GM12878 (cell line): ENCODE data around the gene DPAGT1. TPM values are rescaled to one million over a fixed set of nuclear protein-coding genes. Genes with fewer than 3 reads are reported as not detected.

Experiments
- ATAC-seq: fragments of 200-7000 bp; cut with Tn5 transposase; 3 replicates; pipeline ENCODE4 v1.9.1; 2020; ENCODE audit warnings: mild to moderate bottlenecking, moderate library complexity
- BruUV-seq: library from RNA; stranded (reverse); fragments of 400-500 nt; replicated peaks from 2 replicates; lab custom pipeline; 2021; lab: Mats Ljungman, UMichigan
- CTCF ChIA-PET: fragments of 300-600 bp; sonication (Branson Sonifier 250); formaldehyde crosslinking; extraction: SDS; loops from one replicate; lab custom pipeline; 2021; ENCODE audit warnings: inconsistent platforms; lab: Yijun Ruan, JAX
- POLR2A ChIA-PET: fragments of 350-600 bp; formaldehyde crosslinking; extraction: SDS; loops from one replicate; lab custom pipeline; 2021; ENCODE audit warnings: inconsistent platforms; lab: Charles Lee
- RAD21 ChIA-PET: fragments of 300-600 bp; sonication (Branson Sonifier 250); formaldehyde crosslinking; loops from one replicate; lab custom pipeline; 2023; ENCODE audit warnings: antibody characterized with exemption; ENCODE audit not compliant: unreplicated experiment; lab: Charles Lee
- SMC1A ChIA-PET: fragments of 300-600 bp; sonication (Branson Sonifier 250); formaldehyde crosslinking; loops from one replicate; lab custom pipeline; 2023; ENCODE audit not compliant: unreplicated experiment, uncharacterized antibody; lab: Charles Lee
- DNase-seq: peaks from one replicate; pipeline ENCODE4 v3.0.0-alpha.2; 2011; ENCODE audit warnings: low read depth, low spot score
- FAIRE-seq: peaks from 3 replicates; lab custom pipeline; 2011; peaks lifted over from hg19 to GRCh38; lab: Jason Lieb, UNC
- H2AFZ ChIP-seq: 2 replicates; pipeline ENCODE4 v1.6.0; 2011; ENCODE audit warnings: low read depth, low read length, control low read depth; ENCODE audit not compliant: control insufficient read depth
- H3K27ac ChIP-seq: 2 replicates; pipeline ENCODE4 v1.5.1; 2011; ENCODE audit warnings: control low read depth; ENCODE audit not compliant: control insufficient read depth, insufficient read depth
- H3K27me3 ChIP-seq, 2 experiments: replicated peaks in 1 of 2; 2 replicates each; pipeline versions ENCODE4 v1.6.0 to v1.6.1; 2011; ENCODE audit warnings: low read length in 1 of 2; ENCODE audit not compliant: control insufficient read depth in 2 of 2, insufficient read depth in 2 of 2
- H3K36me3 ChIP-seq, 2 experiments: 2 replicates each; pipeline ENCODE4 v1.5.1; 2011; ENCODE audit warnings: low read length in 1 of 2; ENCODE audit not compliant: control insufficient read depth in 2 of 2, insufficient read depth in 2 of 2
- H3K4me1 ChIP-seq: 2 replicates; pipeline ENCODE4 v1.6.1; 2011; ENCODE audit warnings: mild to moderate bottlenecking, low read length, moderate library complexity, mixed read lengths; ENCODE audit not compliant: control insufficient read depth, insufficient read depth
- H3K4me2 ChIP-seq: 2 replicates; pipeline ENCODE4 v1.6.0; 2011; ENCODE audit warnings: control low read depth; ENCODE audit not compliant: control insufficient read depth, insufficient read depth
- H3K4me3 ChIP-seq: fragments of 200-600 bp; sonication (generic); 2 replicates; pipeline ENCODE4 v1.5.1; 2016
- H3K79me2 ChIP-seq: 2 replicates; pipeline ENCODE4 v1.6.0; 2011; ENCODE audit warnings: low read length; ENCODE audit not compliant: control insufficient read depth, insufficient read depth
- H3K9ac ChIP-seq: 2 replicates; pipeline ENCODE4 v1.8.0; 2011; ENCODE audit warnings: low read length, control low read depth, mixed read lengths; ENCODE audit not compliant: control insufficient read depth, insufficient read depth
- H3K9me3 ChIP-seq: replicated peaks from 3 replicates; pipeline ENCODE4 v1.5.1; 2011; ENCODE audit warnings: mild to moderate bottlenecking, low read length; ENCODE audit not compliant: control insufficient read depth, insufficient read depth
- H4K20me1 ChIP-seq: 2 replicates; pipeline ENCODE4 v1.6.0; 2011; ENCODE audit not compliant: control insufficient read depth, insufficient read depth
- BMI1 ChIP-seq: fragments of 450-650 bp; IDR thresholded peaks from 2 replicates; pipeline ENCODE4 v1.6.1; 2016; ENCODE audit warnings: mild to moderate bottlenecking, moderate library complexity, borderline replicate concordance
- CHD1 ChIP-seq: IDR thresholded peaks from 2 replicates; pipeline ENCODE4 v1.6.1; 2012; ENCODE audit warnings: low read depth, low read length, improper control_type of control experiment
- CHD2 ChIP-seq: IDR thresholded peaks from 2 replicates; pipeline ENCODE4 v1.6.1; 2011; ENCODE audit warnings: low read depth, low read length, improper control_type of control experiment, borderline replicate concordance
- CREM ChIP-seq: IDR thresholded peaks from 2 replicates; pipeline ENCODE4 v1.6.1; 2014; ENCODE audit warnings: antibody characterized with exemption, low read depth
- IKZF1 ChIP-seq: fragments of 450-650 bp; conservative IDR thresholded peaks from 2 replicates; pipeline ENCODE4 v1.6.1; 2017; ENCODE audit warnings: antibody characterized with exemption, mild to moderate bottlenecking
- LARP7 ChIP-seq: fragments of 450-650 bp; IDR thresholded peaks from 2 replicates; pipeline ENCODE4 v1.6.1; 2017; ENCODE audit warnings: mild to moderate bottlenecking
- MXI1 ChIP-seq: fragments of 150-350 bp; IDR thresholded peaks from 2 replicates; pipeline ENCODE4 v1.6.1; 2011; ENCODE audit warnings: low read depth, mild to moderate bottlenecking, inconsistent platforms, low read length, improper control_type of control experiment
- POU2F2 ChIP-seq: IDR thresholded peaks from 3 replicates; pipeline ENCODE4 v1.6.1; 2011; ENCODE audit warnings: low read depth, mild to moderate bottlenecking, low read length, borderline replicate concordance
- RCOR1 ChIP-seq: conservative IDR thresholded peaks from 2 replicates; pipeline ENCODE4 v1.6.1; 2012; ENCODE audit warnings: low read depth, low read length, improper control_type of control experiment
- RELA ChIP-seq: fragments of 450-650 bp; IDR thresholded peaks from 2 replicates; pipeline ENCODE4 v1.8.0; 2014; ENCODE audit warnings: borderline replicate concordance; ENCODE audit not compliant: partially characterized antibody
- SMAD1 ChIP-seq: fragments of 450-650 bp; IDR thresholded peaks from 2 replicates; pipeline ENCODE4 v1.6.1; 2018; ENCODE audit warnings: mild to moderate bottlenecking, low read depth; ENCODE audit not compliant: partially characterized antibody
- STAT1 ChIP-seq: fragments of 450-650 bp; conservative IDR thresholded peaks from 2 replicates; pipeline ENCODE4 v1.6.1; 2014; ENCODE audit warnings: antibody characterized with exemption, mild to moderate bottlenecking
- SUPT20H ChIP-seq: IDR thresholded peaks from 2 replicates; pipeline ENCODE4 v1.6.1; 2011; ENCODE audit warnings: low read depth, mild to moderate bottlenecking, low read length, moderate library complexity, borderline replicate concordance; ENCODE audit not compliant: control insufficient read depth
- TCF12 ChIP-seq: IDR thresholded peaks from 2 replicates; pipeline ENCODE4 v1.6.1; 2011; ENCODE audit warnings: low read depth, mild to moderate bottlenecking, low read length
- TCF7 ChIP-seq: IDR thresholded peaks from 2 replicates; pipeline ENCODE4 v1.6.1; 2014; ENCODE audit warnings: antibody characterized with exemption, borderline replicate concordance
- USF2 ChIP-seq: IDR thresholded peaks from 2 replicates; pipeline ENCODE4 v1.6.1; 2011; ENCODE audit warnings: low read depth, low read length, improper control_type of control experiment, borderline replicate concordance
- YBX1 ChIP-seq: fragments of 450-650 bp; IDR thresholded peaks from 2 replicates; pipeline ENCODE4 v1.6.1; 2016; ENCODE audit warnings: antibody characterized with exemption
- ZBTB40 ChIP-seq: fragments of 450-650 bp; IDR thresholded peaks from 2 replicates; pipeline ENCODE4 v1.6.1; 2016; ENCODE audit warnings: mild to moderate bottlenecking, moderate library complexity, borderline replicate concordance
- ZNF384 ChIP-seq: IDR thresholded peaks from 2 replicates; pipeline ENCODE4 v1.6.1; 2012; ENCODE audit warnings: low read depth, mild to moderate bottlenecking, low read length, improper control_type of control experiment, borderline replicate concordance
- WGBS: methylation state at CpG from one replicate; pipeline ENCODE4 v1.1.6; 2016; ENCODE audit warnings: low lambda C conversion rate; ENCODE audit not compliant: insufficient replicate concordance, insufficient coverage; ENCODE audit errors: missing lambda C conversion rate; 5-methylcytosine and 5-hydroxymethylcytosine counted together
- in situ Hi-C: fragments of 300-500 bp; cut with MboI; formaldehyde crosslinking; loops from 9 replicates; pipeline ENCODE4 v1.14.3; 2018; ENCODE audit warnings: mixed read lengths
- intact Hi-C: fragments of 100-400 bp; cut with micrococcal nuclease; formaldehyde crosslinking; loops from one replicate; pipeline ENCODE4 v1.14.2; 2022; ENCODE audit not compliant: unreplicated experiment
- polyA plus RNA-seq, 11 experiments: library from polyadenylated mRNA; depleted of rRNA in 4 of 11; unstranded in 6 of 11; stranded (reverse) in 5 of 11; fragments of >200 nt; fragmentation: Nextera tagmentation in 4 of 11; fragmentation: Illumina TruSeq in 1 of 11; extraction: Ambion mirVana in 4 of 11; extraction: Trizol in 1 of 11; gene quantifications; 1 replicate in 1 of 11; 2 replicates in 10 of 11; pipeline versions ENCODE4 v1.2.1 to v1.2.3, GENCODE V29; 2011 to 2016; ENCODE audit warnings: inconsistent platforms in 2 of 11, missing spikeins in 2 of 11, low read depth in 1 of 11
- total RNA-seq, 4 experiments: library from RNA; depleted of rRNA in 3 of 4; stranded (reverse); fragments of >200 nt in 3 of 4; fragmentation: Illumina TruSeq in 1 of 4; extraction: Trizol in 1 of 4; gene quantifications; 2 replicates each; pipeline versions ENCODE4 v1.2.1 to v1.2.3, GENCODE V29; 2013 to 2021

The DPAGT1 gene
- total and polyA plus RNA-seq, 10 of the 15 experiments (the other 5 are each of a cell fraction or from before 2014, with no cell fraction given), result 20.5 to 95.6 (median 54.3) TPM

- no TSS peak for BruUV-seq
- no peak overlapping the region for H3K4me2 ChIP-seq
- no peaks in the 10 kb centered on the region for H3K9me3 ChIP-seq
- H3K27me3 ChIP-seq, result no peaks in the 10 kb centered on the region
- RAD21 ChIA-PET, result no interaction called here
- H3K27ac ChIP-seq, result no peak overlapping the region
- peaks cover 19 to 22% of the 10 kb centered on the region in 2 experiments for H3K36me3 ChIP-seq
- CTCF ChIA-PET, result interaction anchor here (0.6 to 1.6 kb wide), 3 partner anchors 8 to 54 kb away, joined by 3 to 5 read pairs (median 4); partner anchors contain the start of gene HINFP
- no peak for DNase-seq
- peaks cover 8% of the 10 kb centered on the region for H3K4me1 ChIP-seq
- H2AFZ ChIP-seq, result no peak overlapping the region
- no peaks in the 10 kb centered on the region for H4K20me1 ChIP-seq
- POLR2A ChIA-PET, result interaction anchor here (7.2 kb wide), 1 partner anchor 8 kb away, joined by 76 read pairs; the partner anchor contains the start of gene HINFP
- H3K79me2 ChIP-seq, result peaks cover 18% of the 10 kb centered on the region
- H3K9ac ChIP-seq, result no peak overlapping the region
- no peak overlapping the region for H3K4me3 ChIP-seq
- WGBS, result 95% methylated on average over 12 of the region's 12 CpGs
- SMC1A ChIA-PET, result interaction anchor here (1.0 to 1.1 kb wide), 2 partner anchors 9 to 10 kb away, joined by 4 read pairs; partner anchors contain the start of genes DPAGT1 and HINFP
- intact Hi-C loops (no loop called here), in situ Hi-C loops (no loop called here)
- TF ChIP-seq BMI1, result no peak
- TF ChIP-seq MXI1, result no peak
- no peak for TF ChIP-seq CHD2
- no peak for TF ChIP-seq RELA
- TF ChIP-seq IKZF1, result no peak
- TF ChIP-seq ZNF384, result no peak
- no peak for TF ChIP-seq ZBTB40
- TF ChIP-seq CHD1, result no peak
- no peak for TF ChIP-seq TCF7
- TF ChIP-seq TCF12, result no peak
- no peak for TF ChIP-seq RCOR1
- TF ChIP-seq SMAD1, result no peak
- TF ChIP-seq STAT1, result no peak
- no peak for TF ChIP-seq USF2
- TF ChIP-seq POU2F2, result no peak
- TF ChIP-seq LARP7, result no peak
- TF ChIP-seq CREM, result no peak
- TF ChIP-seq SUPT20H, result no peak
- TF ChIP-seq YBX1, result no peak
- TF ChIP-seq, all 136 proteins: peak for 0
- no peak for ATAC-seq
- FAIRE-seq, result no peak
Measured at GRCh38 chr11:119112314-119113020, 10.8 kb upstream of the DPAGT1 start.
